ENCODE data around the gene CTBP2. TPM values are rescaled to one million over a fixed set of nuclear protein-coding genes. Genes with fewer than 3 reads are reported as not detected.

The CTBP2 gene
- total RNA-seq, 1 donor from 2014 or later = 57.3 TPM

GRCh38 chr10:125002423-125003145, 157.8 kb downstream of the CTBP2 start:
- no peak for DNase-seq (ENCODE audit: low read depth)
- no peak for TF ChIP-seq CTCF (conservative IDR thresholded peaks at IDR 0.05; ENCODE audit: low read depth, low read length)
- H3K4me3 ChIP-seq (ENCODE audit: low read depth, low read length) = no peak overlapping the region

GRCh38 chr10:125002047-125002422, 158.3 kb downstream of the CTBP2 start:
- TF ChIP-seq CTCF (conservative IDR thresholded peaks at IDR 0.05; ENCODE audit: low read depth, low read length) = no peak
- H3K4me3 ChIP-seq (ENCODE audit: low read depth, low read length) = no peak overlapping the region
- DNase-seq (ENCODE audit: low read depth) = no peak

- TF ChIP-seq CTCF (conservative IDR thresholded peaks at IDR 0.05; ENCODE audit: low read depth, low read length) = no peak
- H3K4me3 ChIP-seq (ENCODE audit: low read depth, low read length) = no peak overlapping the region
- DNase-seq (ENCODE audit: low read depth) = no peak
Measured at GRCh38 chr10:125001313-125002046, 158.9 kb downstream of the CTBP2 start.

- TF ChIP-seq CTCF (conservative IDR thresholded peaks at IDR 0.05; ENCODE audit: low read depth, low read length) = no peak
- H3K4me3 ChIP-seq (ENCODE audit: low read depth, low read length) = no peak overlapping the region
- DNase-seq (ENCODE audit: low read depth) = no peak
Measured at GRCh38 chr10:125000366-125001312, 159.7 kb downstream of the CTBP2 start.

- TF ChIP-seq CTCF (conservative IDR thresholded peaks at IDR 0.05; ENCODE audit: low read depth, low read length) = no peak
- DNase-seq (ENCODE audit: low read depth) = no peak
- H3K4me3 ChIP-seq (ENCODE audit: low read depth, low read length) = no peak overlapping the region
Measured at GRCh38 chr10:124999433-125000365, 160.7 kb downstream of the CTBP2 start.
